AG04450 (cell line): ENCODE data around the gene TAL2. TPM values are rescaled to one million over a fixed set of nuclear protein-coding genes. Genes with fewer than 3 reads are reported as not detected.

Source experiments
- CTCF ChIA-PET: fragments of 300-600, 350-600 bp; formaldehyde crosslinking; extraction: SDS; loops from one replicate; lab custom pipeline; 2022; ENCODE audit warnings: antibody characterized with exemption, inconsistent platforms; lab: Charles Lee
- POLR2A ChIA-PET: fragments of 350-600 bp; formaldehyde crosslinking; extraction: SDS; loops from one replicate; lab custom pipeline; 2021; ENCODE audit warnings: antibody characterized with exemption, inconsistent platforms; lab: Yijun Ruan, JAX
- DNase-seq: peaks from one replicate; pipeline ENCODE4 v3.0.0-alpha.2; 2011; ENCODE audit warnings: low read depth, low spot score
- H3K27ac ChIP-seq: one replicate; pipeline ENCODE4 v1.5.1; 2012; ENCODE audit warnings: low read depth, low read length, control low read depth
- H3K27me3 ChIP-seq: one replicate; pipeline ENCODE4 v1.6.0; 2012; ENCODE audit warnings: low read length; ENCODE audit not compliant: control insufficient read depth, insufficient read depth
- H3K4me3 ChIP-seq: 2 replicates; pipeline ENCODE4 v1.5.1; 2011; ENCODE audit warnings: mild to moderate bottlenecking, low read depth, low read length, control low read depth
- H3K9me3 ChIP-seq: 2 replicates; pipeline ENCODE4 v1.5.1; 2012; ENCODE audit warnings: low read length; ENCODE audit not compliant: control insufficient read depth, insufficient read depth
- polyA plus RNA-seq: library from polyadenylated mRNA; depleted of rRNA; stranded (reverse); fragments of >200 nt; gene quantifications from 2 replicates; pipeline ENCODE4 v1.2.3, GENCODE V29; 2011
- TF ChIP-seq, protein P1 (sequence below): IDR thresholded peaks from 2 replicates; pipeline ENCODE4 v1.5.1; 2011; ENCODE audit warnings: low read depth, low read length, control low read depth, inconsistent platforms

TAL2 gene
- polyA plus RNA-seq, 1 experiment = not detected

GRCh38 chr9:105647595-105648349 is 14.5 kb upstream of the TAL2 start:
- H3K9me3 ChIP-seq = no peaks in the 10 kb centered on the region
- ChIA-PET POLR2A (no interaction called here), CTCF (no interaction called here)
- H3K27me3 ChIP-seq = no peaks in the 10 kb centered on the region
- H3K27ac ChIP-seq = no peak overlapping the region
- TF ChIP-seq, protein P1, sequence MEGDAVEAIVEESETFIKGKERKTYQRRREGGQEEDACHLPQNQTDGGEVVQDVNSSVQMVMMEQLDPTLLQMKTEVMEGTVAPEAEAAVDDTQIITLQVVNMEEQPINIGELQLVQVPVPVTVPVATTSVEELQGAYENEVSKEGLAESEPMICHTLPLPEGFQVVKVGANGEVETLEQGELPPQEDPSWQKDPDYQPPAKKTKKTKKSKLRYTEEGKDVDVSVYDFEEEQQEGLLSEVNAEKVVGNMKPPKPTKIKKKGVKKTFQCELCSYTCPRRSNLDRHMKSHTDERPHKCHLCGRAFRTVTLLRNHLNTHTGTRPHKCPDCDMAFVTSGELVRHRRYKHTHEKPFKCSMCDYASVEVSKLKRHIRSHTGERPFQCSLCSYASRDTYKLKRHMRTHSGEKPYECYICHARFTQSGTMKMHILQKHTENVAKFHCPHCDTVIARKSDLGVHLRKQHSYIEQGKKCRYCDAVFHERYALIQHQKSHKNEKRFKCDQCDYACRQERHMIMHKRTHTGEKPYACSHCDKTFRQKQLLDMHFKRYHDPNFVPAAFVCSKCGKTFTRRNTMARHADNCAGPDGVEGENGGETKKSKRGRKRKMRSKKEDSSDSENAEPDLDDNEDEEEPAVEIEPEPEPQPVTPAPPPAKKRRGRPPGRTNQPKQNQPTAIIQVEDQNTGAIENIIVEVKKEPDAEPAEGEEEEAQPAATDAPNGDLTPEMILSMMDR = no peak
- H3K4me3 ChIP-seq = no peak overlapping the region
- no peak for DNase-seq

DNA sequence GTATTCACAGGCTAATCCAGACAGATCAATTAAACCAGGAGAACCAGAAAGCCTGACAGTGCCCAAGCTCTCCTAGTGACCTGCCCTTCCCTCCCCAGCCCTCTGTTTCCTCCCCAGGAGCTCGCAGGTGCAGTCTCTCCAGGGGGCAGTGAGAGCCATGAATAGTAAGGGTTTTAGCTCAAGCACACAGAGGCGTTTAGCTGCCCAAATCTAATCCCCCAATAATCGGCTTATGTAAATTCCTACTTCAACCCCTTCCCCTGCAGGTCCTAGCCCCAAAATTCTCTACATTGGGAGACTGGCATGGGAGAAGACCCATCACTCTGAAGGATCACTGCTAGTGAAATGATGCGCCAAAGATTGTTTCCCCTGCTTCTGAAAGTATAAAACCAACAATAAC is 10.5 kb upstream of the TAL2 start:
- H3K9me3 ChIP-seq = no peaks in the 10 kb centered on the region; the same call in 1 of the 2 replicates
- H3K4me3 ChIP-seq = no peak overlapping the region
- H3K27ac ChIP-seq = no peak overlapping the region
- peaks cover 19% of the 10 kb centered on the region for H3K27me3 ChIP-seq
- TF ChIP-seq, protein P1 = no peak
- POLR2A ChIA-PET = no interaction called here
- CTCF ChIA-PET = no interaction called here
- no peak for DNase-seq

DNA sequence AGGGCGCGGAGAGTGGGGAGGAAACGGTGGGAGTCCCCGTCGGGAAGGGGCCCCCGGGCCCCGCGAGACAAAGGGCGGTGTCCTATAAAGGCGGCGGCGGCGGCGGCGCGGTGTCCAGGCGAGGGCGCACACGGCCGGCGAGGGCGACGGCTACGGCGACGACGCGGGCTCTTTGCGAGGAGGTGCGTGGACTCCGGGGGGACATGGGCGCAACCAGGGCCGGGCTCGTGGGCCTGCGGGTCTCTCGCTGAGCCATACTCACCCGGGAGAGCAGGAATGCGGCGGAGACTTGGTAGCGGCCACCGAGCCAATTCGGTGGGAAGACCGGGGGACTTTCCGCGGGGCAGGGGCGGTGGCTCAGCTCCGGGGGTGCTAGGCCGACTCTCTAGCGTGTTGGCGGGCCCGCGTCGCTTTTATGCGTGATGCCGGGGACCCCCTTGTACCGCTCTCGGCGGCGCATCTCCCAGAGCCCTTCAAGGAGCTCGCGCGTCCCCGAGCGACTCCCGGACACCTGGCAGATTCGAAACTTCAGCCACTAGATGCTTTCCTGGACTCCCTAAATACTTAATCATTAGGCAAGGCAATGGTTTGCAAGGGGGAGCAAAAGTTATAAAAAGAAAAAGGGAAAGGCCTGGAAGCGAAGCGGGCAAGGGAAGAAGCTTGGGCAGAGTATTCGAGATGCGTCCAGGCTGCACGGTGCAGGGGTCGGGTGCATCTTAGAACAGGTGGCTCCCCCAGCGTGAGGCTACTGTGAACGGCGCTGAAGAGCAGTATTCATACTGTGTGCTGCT is 5.9 kb upstream of the TAL2 start:
- TF ChIP-seq, protein P1 = no peak
- Histone ChIP-seq H3K4me3 (peak overlapping the region; percentile 49), H3K27me3 (peaks cover 27% of the 10 kb centered on the region), H3K27ac (no peak overlapping the region), H3K9me3 (no peaks in the 10 kb centered on the region; the same call in 1 of the 2 replicates)
- POLR2A ChIA-PET = no interaction called here
- CTCF ChIA-PET = interaction anchor here (1.0 to 1.1 kb wide), 2 partner anchors 35 to 62 kb away, joined by 3 to 6 read pairs; no protein-coding TSS in a partner anchor
- no peak for DNase-seq

GRCh38 chr9:105658351-105658750 is 3.9 kb upstream of the TAL2 start:
- no peak overlapping the region for H3K27ac ChIP-seq
- H3K9me3 ChIP-seq = no peaks in the 10 kb centered on the region; the same call in 1 of the 2 replicates
- no peak for DNase-seq
- ChIA-PET CTCF (interaction anchor here (0.7 to 1.2 kb wide), 2 partner anchors 19 to 60 kb away, joined by 3 read pairs; no protein-coding TSS in a partner anchor), POLR2A (no interaction called here)
- H3K27me3 ChIP-seq = peaks cover 27% of the 10 kb centered on the region
- TF ChIP-seq, protein P1 = no peak
- H3K4me3 ChIP-seq = no peak overlapping the region
